HG02610 (cell line): ENCODE data around the gene GHR.

ENCODE experiments used
- ATAC-seq: cut with Tn5 transposase; IDR thresholded peaks from one replicate; pipeline ENCODE4 v1.9.1; 2021; ENCODE audit warnings: mild to moderate bottlenecking, moderate library complexity; ENCODE audit not compliant: unreplicated experiment

Gene GHR

GRCh38 chr5:42423285-42424165 lies at the start of gene GHR:
Gene GHR (plus strand): TSS chr5:42423439. CDS start chr5:42565875, 142,436 bp downstream.
- ATAC-seq, result peak; percentile 76

GRCh38 chr5:42374679-42375273 lies 48.5 kb upstream of the GHR start:
- no peak for ATAC-seq

GRCh38 chr5:42377496-42377895 lies 45.7 kb upstream of the GHR start:
- no peak for ATAC-seq

GRCh38 chr5:42381973-42382372 lies 41.3 kb upstream of the GHR start:
- ATAC-seq, result no peak

GRCh38 chr5:42387563-42387962 lies 35.7 kb upstream of the GHR start:
- no peak for ATAC-seq

- no peak for ATAC-seq
These were observed 33.1 kb upstream of the GHR start for GRCh38 chr5:42390115-42390514.

GRCh38 chr5:42392917-42393316 lies 30.3 kb upstream of the GHR start:
- ATAC-seq, result no peak

GRCh38 chr5:42396111-42396510 lies 27.1 kb upstream of the GHR start:
- ATAC-seq, result no peak

GRCh38 chr5:42397267-42397666 lies 26.0 kb upstream of the GHR start:
- no peak for ATAC-seq

GRCh38 chr5:42399702-42400101 lies 23.5 kb upstream of the GHR start:
- ATAC-seq, result no peak

- ATAC-seq, result no peak
These were observed 22.8 kb upstream of the GHR start for GRCh38 chr5:42400474-42400873.

- ATAC-seq, result no peak
These were observed 20.0 kb upstream of the GHR start for GRCh38 chr5:42403236-42403635.

- no peak for ATAC-seq
These were observed 18.9 kb upstream of the GHR start for GRCh38 chr5:42404366-42404765.

- ATAC-seq, result no peak
These were observed 3.9 kb upstream of the GHR start for GRCh38 chr5:42419294-42419693.

GRCh38 chr5:42422656-42423280 lies 471 bp upstream of the GHR start:
- no peak for ATAC-seq

GRCh38 chr5:42426016-42426415 lies 2.8 kb downstream of the GHR start:
- ATAC-seq, result no peak

- no peak for ATAC-seq
These were observed 6.5 kb downstream of the GHR start for GRCh38 chr5:42429694-42430093.

- no peak for ATAC-seq
These were observed 10.9 kb downstream of the GHR start for GRCh38 chr5:42434047-42434724.

GRCh38 chr5:42436051-42436450 lies 12.8 kb downstream of the GHR start:
- no peak for ATAC-seq

GRCh38 chr5:42454216-42454995 lies 31.2 kb downstream of the GHR start:
- ATAC-seq, result no peak

- no peak for ATAC-seq
These were observed 37.8 kb downstream of the GHR start for GRCh38 chr5:42461033-42461432.
